Measurements from ENCODE around the gene BRD1. TPM values are rescaled to one million over a fixed set of nuclear protein-coding genes. Genes with fewer than 3 reads are reported as not detected.

The BRD1 gene
- total and polyA plus RNA-seq, 9 of the 15 experiments (the other 6 are each of a cell fraction or from before 2014, with no cell fraction given), result 0.42 to 17.6 (median 5.5) TPM

GRCh38 chr22:49751966-49752597 lies 75.6 kb downstream of the BRD1 start (continued):
- TF ChIP-seq CBX2 (IDR thresholded peaks at IDR 0.05; ENCODE audit: insufficient read depth, low read length, poor library complexity, severe bottlenecking) (no peak), MNT (conservative IDR thresholded peaks at IDR 0.05) (no peak)

- no peaks in the 10 kb centered on the region for H3K9me1 ChIP-seq (ENCODE audit: control insufficient read depth, insufficient read depth, low read length)
- H3K9ac ChIP-seq (ENCODE audit: insufficient read depth in 1 of 2, low read depth in 2 of 2, low read length in 2 of 2), result no peak overlapping the region
- peaks cover 6 to 29% of the 10 kb centered on the region in 2 experiments; a peak in 4 of 5 replicates for H3K27me3 ChIP-seq (ENCODE audit: control insufficient read depth in 2 of 2, insufficient read depth in 2 of 2, low read length in 2 of 2)
- FAIRE-seq, result no peak
- H3K79me2 ChIP-seq (ENCODE audit: control insufficient read depth, insufficient read depth, low read length), result no peaks in the 10 kb centered on the region
- WGBS (ENCODE audit: insufficient coverage, low coverage, missing lambda C conversion rate), result 10% methylated on average over 16 of the region's 19 CpGs
- BruUV-seq (replicated peaks), result no TSS peak
- no peak overlapping the region for H2AFZ ChIP-seq (ENCODE audit: low read depth, low read length)
- H3K4me1 ChIP-seq (replicated peaks in 1 of 2; ENCODE audit: control insufficient read depth in 2 of 2, insufficient read depth in 2 of 2, low read length in 2 of 2), result peaks cover 0 to 16% of the 10 kb centered on the region in 2 experiments; a peak in 3 of 5 replicates
- H3K36me3 ChIP-seq (ENCODE audit: control insufficient read depth, insufficient read depth, low read length), result no peaks in the 10 kb centered on the region
- H3K4me2 ChIP-seq (ENCODE audit: insufficient read depth, low read length), result no peak overlapping the region
- no peak overlapping the region for H3K27ac ChIP-seq (ENCODE audit: extremely low read depth, low read depth, low read length)
- in situ Hi-C loops (cut with MboI), result no loop called here
- ATAC-seq, result no peak; the same call in 2 of the 3 replicates
- intact Hi-C loops (cut with micrococcal nuclease), result no loop called here
- H4K20me1 ChIP-seq (replicated peaks; ENCODE audit: control insufficient read depth, insufficient read depth, low read length), result no peaks in the 10 kb centered on the region
- ChIA-PET CTCF (ENCODE audit: low intra/inter-chr PET ratio) (no interaction called here), POLR2A (interaction anchor here (0.5 to 0.7 kb wide), 2 partner anchors 110 to 545 kb away, joined by 3 to 4 read pairs; no protein-coding TSS in a partner anchor)
- no peak for DNase-seq (ENCODE audit: extremely low read depth in 1 of 4, low spot score in 3 of 4)
- no peaks in the 10 kb centered on the region for H3K9me3 ChIP-seq (replicated peaks; ENCODE audit: control insufficient read depth, insufficient read depth, low read depth, low read length)
- H3K4me3 ChIP-seq, result no peak overlapping the region
- no peak for TF ChIP-seq TRIM25 (IDR thresholded peaks at IDR 0.05; ENCODE audit: borderline replicate concordance)
- no peak for TF ChIP-seq TGIF2 (CRISPR knock-in tag; IDR thresholded peaks at IDR 0.05)
- TF ChIP-seq ATF3 (IDR thresholded peaks at IDR 0.05), result no peak
- TF ChIP-seq ATF3 (CRISPR knock-in tag; conservative IDR thresholded peaks at IDR 0.05), result no peak
- TF ChIP-seq ZBTB11 (CRISPR knock-in tag; IDR thresholded peaks at IDR 0.05), result no peak
- no peak for TF ChIP-seq SRSF9 (IDR thresholded peaks at IDR 0.05; ENCODE audit: borderline replicate concordance, low read depth, low read length)
- TF ChIP-seq SRSF1 (IDR thresholded peaks at IDR 0.05; ENCODE audit: low read depth, low read length), result no peak
- no peak for TF ChIP-seq ZNF507 (tag; conservative IDR thresholded peaks at IDR 0.05)
These were observed 76.2 kb downstream of the BRD1 start for GRCh38 chr22:49751318-49751965.

All from K562 (cell line).